HG03066 (cell line): ENCODE data around the gene LENEP.

Source experiments
- ATAC-seq: cut with Tn5 transposase; IDR thresholded peaks from one replicate; pipeline ENCODE4 v1.9.1; 2021; ENCODE audit warnings: low read depth; ENCODE audit not compliant: unreplicated experiment

The LENEP gene

DNA sequence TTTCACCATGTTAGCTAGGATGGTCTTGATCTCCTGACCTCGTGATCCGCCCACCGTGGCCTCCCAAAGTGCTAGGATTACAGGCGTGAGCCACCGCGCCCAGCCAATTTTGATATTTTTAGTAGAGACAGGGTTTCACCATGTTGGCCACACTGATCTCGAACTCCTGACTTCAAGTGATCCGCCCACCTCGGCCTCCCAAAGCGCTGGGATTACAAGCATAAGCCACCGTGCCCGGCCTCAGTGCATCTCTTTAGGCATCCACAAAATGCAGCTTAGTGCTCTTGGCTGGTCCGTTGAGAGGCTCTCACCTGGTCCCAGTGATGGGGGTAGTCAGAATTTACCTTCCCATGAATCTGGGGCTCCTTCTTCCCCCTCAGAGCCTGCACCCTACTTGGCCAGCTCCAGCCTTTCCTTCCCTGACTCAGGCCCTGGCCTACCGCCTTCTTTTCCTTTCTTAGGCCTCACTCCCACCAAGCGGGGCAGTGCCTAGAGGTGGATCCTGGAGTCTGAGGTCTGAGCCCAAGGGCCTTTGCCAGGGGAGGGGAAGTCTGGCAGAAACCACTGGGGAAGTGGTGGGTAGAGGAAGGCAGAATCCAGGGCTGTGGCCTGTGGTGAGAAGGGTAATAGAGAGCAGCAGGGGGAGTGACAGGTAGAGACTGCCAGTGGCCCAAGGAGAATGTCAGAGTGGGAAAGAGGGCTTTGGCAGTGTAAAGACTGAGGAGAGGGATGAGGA is 3.7 kb downstream of the LENEP start:
- no peak for ATAC-seq

DNA sequence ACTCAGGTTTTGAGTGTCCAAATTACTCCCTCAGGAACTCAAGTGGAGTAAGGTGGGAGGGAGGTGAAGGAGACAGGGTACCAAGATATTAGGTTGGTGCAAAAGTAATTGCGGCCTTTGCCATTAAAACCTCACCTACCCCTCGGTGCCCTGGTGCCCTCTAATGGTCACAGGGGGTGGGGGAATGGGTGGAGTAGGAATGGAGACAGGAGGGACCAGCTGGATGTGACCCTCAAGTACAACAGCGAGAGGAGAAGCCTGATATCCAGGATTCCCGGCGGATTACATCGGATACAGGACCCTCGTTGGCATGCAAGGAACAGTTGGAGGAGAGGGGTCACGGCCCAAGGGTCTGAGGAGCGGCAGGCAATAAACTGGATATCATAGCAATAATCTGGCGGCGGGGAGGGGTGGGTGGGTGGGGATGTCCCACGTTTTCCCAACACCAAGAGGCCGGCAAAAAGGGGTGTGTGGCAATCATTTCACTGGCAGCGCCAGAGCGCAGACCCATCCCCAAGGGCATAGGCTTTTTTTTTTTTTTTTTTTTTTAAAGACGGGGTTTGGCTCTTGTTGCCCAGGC is 4.9 kb downstream of the LENEP start:
- ATAC-seq = no peak

DNA sequence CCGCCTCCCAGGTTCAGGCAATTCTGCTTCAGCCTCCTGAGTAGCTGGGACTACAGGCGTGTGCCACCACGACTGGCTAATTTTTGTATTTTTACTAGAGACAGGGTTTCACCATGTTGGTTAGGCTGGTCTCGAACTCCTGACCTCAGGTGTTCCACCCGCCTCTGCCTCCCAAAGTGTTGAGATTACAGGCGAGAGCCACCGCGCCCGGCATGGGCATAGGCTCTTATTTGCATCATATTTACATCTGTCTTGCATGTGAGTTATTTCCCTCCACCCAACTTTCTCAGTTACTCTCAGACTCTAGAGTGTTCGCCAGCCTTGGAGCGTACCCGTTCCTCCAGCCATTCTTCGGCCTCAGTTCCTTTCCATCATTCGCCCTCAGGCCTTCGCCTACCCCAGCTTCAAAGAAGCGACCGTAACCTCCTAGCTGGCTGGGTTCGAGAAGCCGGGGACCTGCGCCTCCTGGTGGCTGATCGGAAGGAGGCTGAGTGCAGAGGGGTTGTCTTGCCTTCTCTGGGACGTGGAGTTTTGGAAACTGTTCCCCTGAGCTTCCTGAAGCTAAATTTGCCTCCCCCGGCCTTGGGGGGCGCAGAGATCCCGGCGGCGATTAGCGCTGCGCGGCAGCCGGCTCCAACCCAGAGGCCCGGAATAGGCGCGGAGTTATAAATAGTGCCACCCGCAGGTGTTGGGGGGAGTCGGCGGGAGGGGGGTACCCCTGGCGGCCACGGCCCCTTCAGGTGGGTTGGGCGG is 5.6 kb downstream of the LENEP start:
- ATAC-seq = no peak

DNA sequence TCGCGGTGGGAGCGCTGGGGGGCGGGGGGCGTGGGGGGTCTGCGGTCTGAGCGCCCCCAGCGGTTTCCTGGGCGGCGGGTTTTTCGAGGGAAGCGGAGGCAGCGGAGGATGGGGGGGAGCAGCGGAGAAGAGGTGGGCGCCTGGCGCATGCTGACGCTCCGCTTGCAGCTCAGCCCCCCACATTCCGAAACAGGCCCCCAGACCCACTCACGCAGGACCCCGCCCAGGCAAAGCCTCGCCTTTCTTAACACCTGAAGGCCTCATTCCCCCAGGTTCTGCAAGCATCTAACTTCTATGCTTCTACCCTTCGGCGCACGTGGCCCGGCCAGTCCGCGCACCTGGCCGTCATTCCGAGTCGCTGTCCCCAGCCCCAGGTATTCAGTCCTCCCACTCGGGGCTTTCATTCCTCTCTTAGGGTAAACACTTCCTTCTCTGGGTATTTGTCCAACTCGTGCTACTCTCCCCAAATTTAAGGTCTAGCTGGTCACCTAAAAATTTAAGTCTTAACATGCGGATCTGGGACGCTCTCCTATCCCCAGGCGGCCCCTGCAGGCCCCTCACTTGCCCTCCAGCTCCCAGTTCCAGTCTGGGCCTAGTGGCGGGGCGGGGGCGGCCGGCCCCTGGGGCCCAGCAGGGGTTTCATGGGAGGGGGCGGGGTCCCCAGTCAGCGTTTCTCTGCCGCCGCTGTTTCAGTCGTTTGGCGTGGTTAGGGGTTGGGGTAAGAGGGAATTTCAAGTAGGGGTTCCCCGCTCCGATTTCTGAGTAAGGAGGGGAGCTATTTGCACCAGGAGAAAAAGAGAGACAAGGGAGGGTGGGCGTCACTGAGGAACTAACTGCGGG is 6.4 kb downstream of the LENEP start:
- ATAC-seq = no peak

DNA sequence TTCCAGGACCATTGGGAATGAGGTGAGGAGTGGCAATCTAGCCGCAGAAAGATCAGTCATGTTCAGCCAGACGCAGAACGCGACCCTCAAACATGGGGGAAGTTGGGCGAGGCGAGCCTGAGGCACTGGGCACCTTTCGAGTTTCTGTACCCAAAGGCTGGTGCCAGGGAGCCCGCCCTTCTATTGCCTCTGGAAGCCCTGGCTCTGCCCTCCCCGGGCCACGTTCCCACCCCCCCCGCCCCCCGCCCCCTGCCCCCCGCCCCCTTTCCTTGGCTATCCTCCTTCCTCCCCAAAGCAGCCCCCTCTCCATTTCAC is 7.0 kb downstream of the LENEP start:
- ATAC-seq = no peak

DNA sequence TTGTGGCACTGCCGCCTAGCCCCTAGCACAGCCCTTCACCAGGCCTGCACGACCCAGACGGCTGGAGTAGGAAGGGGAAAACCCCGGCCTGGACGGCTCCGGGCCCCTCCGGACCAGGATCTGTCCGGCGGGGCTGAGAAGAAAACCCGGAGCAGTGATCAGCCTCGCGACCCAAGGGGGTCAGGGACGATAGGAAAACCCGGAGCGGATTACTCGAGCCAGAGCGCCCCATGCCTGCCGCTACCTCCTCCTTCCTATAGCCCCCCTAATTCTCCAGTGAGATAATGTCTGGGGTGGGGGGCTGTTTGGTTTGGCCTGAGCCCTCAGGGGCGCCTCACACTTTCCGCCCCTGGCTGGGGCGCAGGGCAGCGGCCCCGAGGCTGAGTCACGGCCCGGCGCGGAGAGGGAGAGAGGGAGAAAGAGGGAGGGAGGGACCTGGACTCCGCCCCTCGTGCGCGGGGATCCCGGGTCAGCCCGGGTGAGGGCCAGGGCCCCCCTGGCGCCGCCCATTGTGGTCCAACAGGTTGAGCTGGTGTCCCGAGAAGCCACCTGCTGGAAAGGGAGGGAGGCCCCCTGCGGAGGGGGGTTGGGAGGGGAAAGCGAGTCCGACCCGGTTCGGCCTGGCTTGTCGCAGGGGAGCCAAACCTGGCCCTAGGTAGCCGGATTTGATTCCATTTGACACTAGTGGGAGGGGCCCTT is 7.5 kb downstream of the LENEP start:
- ATAC-seq = peak; percentile 38

DNA sequence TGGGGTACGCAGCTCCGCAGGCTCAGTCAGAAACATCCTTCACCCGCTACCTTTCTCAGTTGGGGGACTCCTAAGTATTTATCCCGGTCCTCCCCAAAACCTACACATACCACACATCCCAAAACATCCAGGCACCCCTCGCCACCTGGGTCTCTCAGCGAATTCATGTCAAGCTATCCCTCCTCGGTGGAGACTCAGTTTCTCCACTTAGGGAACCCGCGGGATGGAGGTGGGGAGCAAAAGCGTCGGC is 8.0 kb downstream of the LENEP start:
- ATAC-seq = no peak

DNA sequence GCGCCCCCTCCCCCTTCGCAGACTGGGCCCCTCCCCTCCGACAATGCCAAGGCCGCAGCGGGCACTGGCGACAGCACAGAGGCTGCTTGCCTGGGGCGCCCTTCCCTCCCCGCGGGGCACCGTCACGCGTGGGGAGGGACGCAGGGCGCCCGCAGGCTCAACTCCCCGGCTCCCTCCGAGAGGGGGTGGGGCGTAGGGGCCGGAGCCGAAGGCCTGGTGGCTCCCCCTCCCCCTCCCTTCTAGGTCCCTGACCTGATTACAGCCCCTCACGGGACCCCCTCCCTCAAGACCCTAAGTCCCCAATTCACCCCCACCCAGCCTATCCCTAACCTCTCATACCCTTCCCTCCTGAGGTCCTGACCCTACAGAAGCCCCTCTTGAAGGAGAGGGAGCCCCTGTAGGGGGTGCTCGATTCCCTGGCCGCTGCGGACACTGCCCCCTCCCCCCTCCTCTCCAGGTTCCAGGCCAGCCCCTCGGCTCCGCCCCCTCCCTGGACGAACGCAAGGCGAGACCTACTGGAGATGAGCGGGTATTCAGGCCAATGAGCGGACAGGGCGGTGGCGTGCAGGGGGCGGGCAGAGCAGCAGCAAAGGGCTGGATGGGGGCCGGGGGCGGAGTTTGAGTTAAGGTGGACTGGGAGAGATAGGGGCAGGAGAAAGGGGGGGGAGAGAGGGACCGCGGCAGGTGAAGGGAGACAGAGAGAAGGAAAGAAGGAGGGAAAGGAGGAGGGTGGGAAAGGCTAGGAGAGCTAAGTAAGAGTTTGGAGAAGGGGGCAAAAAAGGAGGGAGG is 8.5 kb downstream of the LENEP start:
- ATAC-seq = peak; percentile 46

DNA sequence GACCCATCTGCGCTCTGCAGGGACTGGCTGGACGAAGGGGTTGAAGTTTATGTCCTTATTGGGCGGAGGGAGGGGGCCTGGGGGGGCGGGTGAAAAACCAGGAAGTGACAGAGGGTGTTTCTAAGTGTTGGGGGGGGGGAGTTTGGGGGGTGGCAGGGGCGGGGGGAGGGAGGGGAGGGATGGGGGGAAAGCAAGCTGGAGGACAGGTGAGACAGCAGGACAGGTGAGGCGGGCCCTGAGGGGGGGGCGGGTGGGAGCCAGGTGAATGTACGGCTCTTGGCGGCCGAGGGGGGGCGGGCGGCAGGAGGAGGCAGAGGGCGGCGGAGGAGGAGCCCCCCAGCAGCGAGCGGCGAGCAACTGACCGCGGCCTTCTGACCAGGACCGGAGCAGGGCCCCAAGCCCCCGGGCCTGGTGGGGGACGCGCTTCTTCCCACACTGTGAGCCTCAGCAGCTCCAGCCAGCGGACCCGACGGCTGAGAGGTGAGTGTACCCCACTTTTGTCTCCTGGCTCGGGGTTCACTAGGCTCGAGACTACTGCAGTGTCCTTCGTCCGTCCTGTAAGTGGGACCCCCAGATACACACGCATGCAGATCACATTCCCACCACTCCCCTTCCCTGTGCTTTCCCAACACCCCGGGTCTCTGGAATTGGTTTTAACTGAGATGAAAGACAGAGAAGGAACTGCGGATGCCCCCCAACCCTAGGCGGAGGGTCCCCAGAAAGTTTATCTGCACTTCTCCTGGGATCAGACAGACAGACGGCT is 9.3 kb downstream of the LENEP start, which contains the start of gene ZBTB7B:
Gene ZBTB7B (plus strand): TSS at position 339 of the 763 bp plus-strand sequence. CDS start 11,859 bp downstream, outside the sequence.
- ATAC-seq = no peak

DNA sequence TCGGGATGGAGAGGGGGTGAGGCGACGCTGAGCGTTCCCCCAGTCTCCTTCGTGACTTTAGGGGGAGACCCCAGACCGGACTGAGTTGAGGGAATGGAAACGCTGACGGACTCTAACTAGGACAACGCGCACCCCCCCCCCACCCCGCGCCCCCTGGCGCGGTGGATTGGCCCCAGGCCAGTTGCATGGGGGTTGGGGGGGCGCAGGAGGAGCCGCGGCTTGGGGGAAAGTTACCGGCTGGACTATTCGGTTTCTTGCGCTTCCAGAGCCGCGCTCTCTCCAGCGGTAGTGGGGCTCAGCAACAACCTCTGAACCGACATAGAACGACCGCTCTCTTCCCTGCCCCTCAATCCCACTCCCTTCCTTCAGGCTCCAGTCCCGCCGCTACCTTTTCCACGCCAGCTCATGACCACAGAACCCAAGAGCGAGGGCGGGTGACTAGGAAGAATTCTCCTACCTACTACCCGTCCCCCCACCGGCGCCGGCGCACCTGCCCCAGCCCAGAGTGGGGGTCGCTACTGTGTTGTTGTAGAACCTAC is 9.9 kb downstream of the LENEP start:
- no peak for ATAC-seq

DNA sequence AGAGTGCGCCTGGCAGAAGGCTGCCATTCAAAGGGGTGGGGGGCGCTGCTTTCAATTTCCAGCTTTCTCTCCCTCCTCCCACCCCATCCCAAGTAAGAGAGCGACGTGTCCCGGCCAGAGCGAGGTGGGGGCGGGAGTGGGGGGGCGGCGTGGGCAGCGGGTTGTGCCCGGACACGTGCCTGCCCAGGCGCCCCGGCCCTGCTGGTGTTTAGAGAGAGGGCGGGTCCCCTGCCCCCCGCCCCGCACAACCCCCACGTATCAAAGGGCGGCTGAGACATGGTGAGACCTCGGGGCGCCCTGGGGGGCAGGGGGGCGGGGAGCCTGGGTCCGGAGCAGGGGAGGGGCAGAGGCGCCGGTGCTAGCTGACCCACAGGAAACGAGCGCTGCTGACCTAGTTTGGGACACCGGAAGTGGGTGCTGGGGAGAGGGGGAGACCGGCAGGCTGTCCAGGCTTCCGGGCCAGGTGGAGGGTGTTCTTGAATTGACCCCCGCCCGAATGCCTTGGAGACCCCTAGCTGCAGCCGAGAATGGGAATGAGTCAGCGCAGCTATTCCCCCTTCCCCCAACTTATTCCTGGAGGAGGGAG is 10.5 kb downstream of the LENEP start:
- ATAC-seq = no peak

DNA sequence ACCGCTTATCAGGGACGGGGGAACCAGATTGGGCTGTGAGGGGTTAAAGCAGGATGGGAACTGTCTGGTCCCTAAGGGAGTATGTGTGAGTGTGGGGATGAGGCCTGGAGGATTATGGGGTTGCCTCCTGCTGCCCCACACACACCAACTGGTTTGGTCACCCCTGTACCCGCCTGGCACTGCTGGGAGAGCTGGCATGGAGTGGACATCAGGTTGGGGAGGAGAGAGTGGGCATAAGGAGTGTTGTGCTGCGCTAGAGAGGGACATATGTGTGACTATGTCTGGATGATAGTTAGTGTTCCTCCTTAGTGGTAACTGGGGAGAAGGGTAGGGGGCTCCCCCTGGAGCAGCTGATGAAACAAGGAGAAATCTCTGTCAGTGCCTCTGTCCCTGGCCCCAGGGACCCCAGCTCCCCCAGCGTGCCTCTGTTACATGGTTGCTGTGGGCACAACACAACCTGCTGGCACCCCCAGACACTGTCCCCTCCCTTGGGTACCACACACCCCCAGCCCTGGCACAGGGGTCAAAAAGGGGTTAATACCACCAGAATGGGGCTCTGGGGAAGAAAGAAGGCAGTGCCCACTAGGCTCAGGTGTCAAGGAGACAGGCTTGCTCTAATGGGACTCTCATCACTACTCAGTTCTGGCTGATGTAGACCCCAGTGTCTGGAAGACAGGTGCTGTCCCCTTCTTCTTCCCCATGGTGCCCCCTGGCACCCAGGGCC is 11.1 kb downstream of the LENEP start:
- no peak for ATAC-seq

DNA sequence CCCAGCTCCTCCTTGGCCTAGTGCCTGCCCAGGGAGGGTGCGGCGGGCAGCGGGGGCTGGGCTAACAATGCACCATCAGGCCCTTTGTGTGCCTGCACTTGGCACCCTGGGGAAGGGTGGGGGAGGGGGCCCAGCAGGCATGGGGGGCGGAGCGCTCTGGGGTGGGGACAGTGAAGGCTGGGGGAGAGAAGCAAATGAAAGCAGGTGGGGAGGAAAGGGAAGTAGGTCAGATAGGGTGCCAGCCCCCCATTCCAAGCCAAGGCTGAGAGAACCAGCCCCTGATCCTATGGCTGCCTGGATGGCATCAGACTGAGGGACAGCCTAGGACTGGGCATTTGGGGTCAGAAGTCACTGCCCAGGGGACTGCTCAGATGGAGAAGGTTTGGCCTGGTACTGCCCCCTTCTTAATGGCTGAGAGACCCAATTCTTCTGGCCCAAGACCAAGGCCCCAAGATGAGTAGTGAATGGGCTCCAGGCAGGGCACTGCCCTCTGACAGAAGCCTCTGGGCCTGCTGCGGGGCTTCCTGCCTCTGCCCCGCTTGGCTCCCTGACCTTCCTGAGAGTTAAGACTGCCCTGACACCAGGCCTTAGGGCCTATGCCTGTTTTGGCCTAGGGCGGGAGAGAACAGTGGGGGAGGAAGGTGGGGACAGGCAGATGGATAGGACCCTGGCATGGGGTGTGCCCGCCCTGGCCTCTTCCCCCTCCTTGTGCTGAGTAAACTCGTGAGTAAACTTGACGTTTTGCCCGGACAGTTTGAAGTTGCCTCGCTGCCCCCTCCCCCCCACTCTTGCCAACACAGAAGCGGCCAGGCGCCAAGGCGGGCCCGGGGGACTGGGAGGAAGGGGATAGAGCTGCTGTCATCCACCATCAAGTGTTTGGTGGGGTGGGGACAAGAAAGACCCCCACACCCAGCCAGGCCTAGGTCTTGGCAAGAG is 12.0 kb downstream of the LENEP start:
- ATAC-seq = no peak

DNA sequence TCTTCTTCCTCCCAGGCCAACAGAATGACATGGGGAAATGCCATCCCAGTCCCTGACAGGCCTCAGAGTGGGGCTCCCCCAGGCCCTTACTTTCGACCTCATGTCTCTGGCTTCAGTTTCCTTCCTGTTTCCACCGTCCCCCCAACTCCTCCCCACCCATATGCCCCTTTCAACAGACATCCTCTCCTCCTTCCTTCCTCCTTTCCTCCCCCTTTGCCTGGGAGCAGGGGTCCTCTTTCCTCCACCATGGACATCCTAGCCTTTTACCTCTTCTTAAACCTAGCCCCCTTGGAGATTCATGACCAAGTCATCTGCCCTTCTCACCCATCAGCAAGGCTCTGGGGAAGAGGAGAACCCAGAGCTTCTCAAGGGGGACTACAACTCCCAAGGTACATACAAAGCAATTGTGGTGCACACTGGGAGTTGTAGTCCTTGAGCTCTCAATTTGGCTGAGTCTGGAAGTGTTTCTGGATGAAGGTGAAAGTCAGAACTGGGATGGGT is 13.3 kb downstream of the LENEP start:
- ATAC-seq = no peak

DNA sequence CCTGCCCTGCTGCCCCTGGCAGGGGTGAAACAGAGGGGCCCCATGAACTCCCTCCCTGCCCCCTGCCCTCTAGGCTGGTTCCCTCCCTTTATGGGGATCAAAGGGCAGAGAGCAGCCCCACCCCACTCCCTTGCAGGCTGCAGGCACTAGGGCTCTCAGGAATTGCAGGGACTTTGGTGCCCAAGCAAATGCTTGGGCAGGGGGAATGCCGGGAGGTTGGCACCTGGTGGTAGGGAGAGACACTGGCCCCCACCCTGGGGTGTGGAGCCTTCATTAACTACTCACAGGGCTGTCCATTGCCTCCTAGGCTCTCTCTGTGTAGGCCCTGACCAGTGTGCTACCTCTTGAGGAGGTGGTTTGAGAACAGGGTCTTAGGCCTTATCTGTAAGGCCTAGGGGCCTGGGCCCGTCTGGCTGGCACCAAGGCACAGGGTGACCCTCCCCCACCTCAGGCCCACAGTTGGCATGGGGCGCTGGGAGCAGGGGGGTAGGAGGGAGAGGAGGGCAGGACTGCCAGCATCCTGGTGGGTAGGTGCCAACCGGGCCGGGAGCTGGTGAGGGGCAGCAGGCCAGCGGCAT is 14.0 kb downstream of the LENEP start:
- no peak for ATAC-seq
